Fibroblast of skin of right biceps (primary cell): ENCODE measurements around the gene FMO5.
"Not testable (repeated sequence)": the region's sequence is repeated elsewhere in the genome, so short reads cannot be mapped to it uniquely, and the experiment has no call there.

Source experiments
- DNase-seq: peaks from one replicate; pipeline ENCODE4 v3.0.0-alpha.2; 2013

Gene FMO5

GRCh38 chr1:147238925-147239820, 14.0 kb upstream of the FMO5 start:
- DNase-seq, result no peak

GRCh38 chr1:147238053-147238902, 13.1 kb upstream of the FMO5 start:
- no peak for DNase-seq

- no peak for DNase-seq
These were observed 12.0 kb upstream of the FMO5 start for GRCh38 chr1:147236959-147237791.

GRCh38 chr1:147236448-147236847, 11.3 kb upstream of the FMO5 start:
- DNase-seq, result no peak

- DNase-seq, result no peak
These were observed 10.7 kb upstream of the FMO5 start for GRCh38 chr1:147235822-147236221.

- DNase-seq, result not testable (repeated sequence)
These were observed 8.8 kb upstream of the FMO5 start for GRCh38 chr1:147233903-147234302.

GRCh38 chr1:147231032-147231431, 5.9 kb upstream of the FMO5 start:
- DNase-seq, result not testable (repeated sequence)

GRCh38 chr1:147223740-147224615, 1.2 kb downstream of the FMO5 start:
- DNase-seq, result no peak

- no peak for DNase-seq
These were observed 6.5 kb downstream of the FMO5 start for GRCh38 chr1:147218606-147219005.

- DNase-seq, result no peak
These were observed 8.0 kb downstream of the FMO5 start for GRCh38 chr1:147217141-147217540.

- no peak for DNase-seq
These were observed 9.0 kb downstream of the FMO5 start for GRCh38 chr1:147216124-147216523.

- DNase-seq, result no peak
These were observed 9.6 kb downstream of the FMO5 start for GRCh38 chr1:147215540-147215916.

- DNase-seq, result peak; percentile 26
These were observed 10.1 kb downstream of the FMO5 start for GRCh38 chr1:147214842-147215539.

GRCh38 chr1:147214325-147214724, 10.8 kb downstream of the FMO5 start:
- DNase-seq, result no peak

- DNase-seq, result no peak
These were observed 11.9 kb downstream of the FMO5 start for GRCh38 chr1:147213271-147213670.

- DNase-seq, result no peak
These were observed 13.6 kb downstream of the FMO5 start for GRCh38 chr1:147211577-147211976.

- DNase-seq, result no peak
These were observed 14.2 kb downstream of the FMO5 start for GRCh38 chr1:147210987-147211386.

GRCh38 chr1:147209825-147210821, 15.0 kb downstream of the FMO5 start:
- DNase-seq, result no peak

- DNase-seq, result no peak
These were observed 16.5 kb downstream of the FMO5 start for GRCh38 chr1:147208619-147209018.

- DNase-seq, result no peak
These were observed 17.9 kb downstream of the FMO5 start for GRCh38 chr1:147207192-147207591.
